ENCODE data around the gene SACS.

The SACS gene

DNA sequence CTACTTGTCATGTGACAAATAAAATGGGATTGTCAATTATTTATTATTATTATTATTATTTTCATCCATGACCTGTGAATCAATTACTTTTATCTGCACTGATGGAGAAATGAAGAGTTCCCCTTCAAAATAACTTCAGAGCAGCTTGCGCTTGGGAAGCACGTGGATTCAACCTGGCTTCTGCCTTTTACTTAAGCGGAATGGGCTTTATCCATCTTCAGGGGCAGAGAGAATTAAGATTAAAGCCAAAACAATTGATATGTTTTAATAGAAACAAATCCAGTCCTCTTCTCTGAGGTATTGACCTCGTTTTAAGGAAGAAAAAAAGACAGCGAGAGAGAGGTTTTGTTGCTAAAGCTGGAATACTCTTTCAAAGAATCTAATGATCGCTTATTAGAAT is 876 bp downstream of the SACS start:
- Histone ChIP-seq H3K9me3 (ENCODE audit: severe bottlenecking) (no peaks in the 10 kb centered on the region), H3K27me3 (ENCODE audit: insufficient read depth, low read depth, severe bottlenecking) (no peaks in the 10 kb centered on the region), H3K4me3 (ENCODE audit: low read depth, low read length) (peak overlapping the region; percentile 97), H3K27ac (peak overlapping the region; percentile 74), H3K36me3 (peaks cover 16% of the 10 kb centered on the region)
- DNase-seq, result no peak
- TF ChIP-seq, protein P1, sequence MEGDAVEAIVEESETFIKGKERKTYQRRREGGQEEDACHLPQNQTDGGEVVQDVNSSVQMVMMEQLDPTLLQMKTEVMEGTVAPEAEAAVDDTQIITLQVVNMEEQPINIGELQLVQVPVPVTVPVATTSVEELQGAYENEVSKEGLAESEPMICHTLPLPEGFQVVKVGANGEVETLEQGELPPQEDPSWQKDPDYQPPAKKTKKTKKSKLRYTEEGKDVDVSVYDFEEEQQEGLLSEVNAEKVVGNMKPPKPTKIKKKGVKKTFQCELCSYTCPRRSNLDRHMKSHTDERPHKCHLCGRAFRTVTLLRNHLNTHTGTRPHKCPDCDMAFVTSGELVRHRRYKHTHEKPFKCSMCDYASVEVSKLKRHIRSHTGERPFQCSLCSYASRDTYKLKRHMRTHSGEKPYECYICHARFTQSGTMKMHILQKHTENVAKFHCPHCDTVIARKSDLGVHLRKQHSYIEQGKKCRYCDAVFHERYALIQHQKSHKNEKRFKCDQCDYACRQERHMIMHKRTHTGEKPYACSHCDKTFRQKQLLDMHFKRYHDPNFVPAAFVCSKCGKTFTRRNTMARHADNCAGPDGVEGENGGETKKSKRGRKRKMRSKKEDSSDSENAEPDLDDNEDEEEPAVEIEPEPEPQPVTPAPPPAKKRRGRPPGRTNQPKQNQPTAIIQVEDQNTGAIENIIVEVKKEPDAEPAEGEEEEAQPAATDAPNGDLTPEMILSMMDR (IDR thresholded peaks at IDR 0.05; ENCODE audit: low read depth, low read length), result no peak

DNA sequence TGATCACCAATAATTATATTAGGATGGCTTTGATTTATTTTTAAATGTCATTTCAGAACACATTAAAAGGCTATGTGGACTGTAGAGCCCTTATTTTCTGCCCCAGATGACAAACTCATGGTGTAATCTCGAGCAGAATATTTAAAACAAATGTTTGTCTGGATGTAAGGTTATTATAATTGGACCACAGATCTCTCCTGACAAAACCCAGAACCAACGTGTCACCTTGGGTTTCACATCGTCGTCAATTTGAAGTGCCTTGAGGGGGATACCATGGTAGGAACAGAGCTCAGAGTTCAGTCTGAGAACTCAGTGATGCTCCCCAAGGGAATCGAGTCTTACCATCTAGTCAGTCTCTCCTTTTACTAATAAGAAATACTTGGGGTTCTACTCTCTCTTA is 2.8 kb downstream of the SACS start:
- Histone ChIP-seq H3K27me3 (ENCODE audit: insufficient read depth, low read depth, severe bottlenecking) (no peaks in the 10 kb centered on the region), H3K27ac (no peak overlapping the region)
- TF ChIP-seq, protein P1 (IDR thresholded peaks at IDR 0.05; ENCODE audit: low read depth, low read length), result no peak

GRCh38 chr13:23427881-23428528 is 5.5 kb downstream of the SACS start:
- H3K36me3 ChIP-seq, result peaks cover 33% of the 10 kb centered on the region
- no peaks in the 10 kb centered on the region for H3K27me3 ChIP-seq (ENCODE audit: insufficient read depth, low read depth, severe bottlenecking)
- TF ChIP-seq, protein P1 (IDR thresholded peaks at IDR 0.05; ENCODE audit: low read depth, low read length), result no peak
- no peaks in the 10 kb centered on the region for H3K9me3 ChIP-seq (ENCODE audit: severe bottlenecking)
- DNase-seq, result no peak
- H3K27ac ChIP-seq, result no peak overlapping the region
- no peak overlapping the region for H3K4me3 ChIP-seq (ENCODE audit: low read depth, low read length)

More for the DNA sequence above, 2.8 kb downstream of the SACS start:
- Histone ChIP-seq H3K4me3 (ENCODE audit: low read depth, low read length) (no peak overlapping the region), H3K9me3 (ENCODE audit: severe bottlenecking) (no peaks in the 10 kb centered on the region), H3K36me3 (peaks cover 28% of the 10 kb centered on the region)
- no peak for DNase-seq

DNA sequence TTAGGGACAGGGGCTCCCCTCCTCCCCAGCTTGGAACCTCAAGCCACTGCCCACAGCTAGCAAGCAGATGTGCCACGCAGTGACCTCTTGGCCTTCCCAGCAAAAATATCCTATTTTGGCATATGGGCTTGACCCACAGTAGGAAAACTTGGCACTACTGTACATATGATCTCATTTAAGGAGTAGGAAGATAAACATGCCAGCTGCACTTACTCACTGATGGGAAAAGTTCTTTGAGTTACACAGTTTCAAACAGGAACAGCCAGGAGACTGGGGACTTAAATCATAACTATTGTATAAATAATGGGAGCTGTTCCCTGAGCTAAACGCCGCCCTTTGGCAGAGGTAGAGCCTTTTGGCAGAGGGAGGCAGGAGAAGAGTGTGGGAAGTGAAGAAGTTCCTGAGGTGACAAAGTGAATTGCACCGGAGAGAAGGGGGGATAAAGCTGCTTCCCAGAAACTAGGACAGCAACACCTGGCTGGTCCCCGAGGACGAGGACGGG is 6.1 kb downstream of the SACS start:
- no peak overlapping the region for H3K4me3 ChIP-seq (ENCODE audit: low read depth, low read length)
- H3K9me3 ChIP-seq (ENCODE audit: severe bottlenecking), result no peaks in the 10 kb centered on the region
- H3K36me3 ChIP-seq, result peaks cover 33% of the 10 kb centered on the region
- no peak overlapping the region for H3K27ac ChIP-seq
- TF ChIP-seq, protein P1 (IDR thresholded peaks at IDR 0.05; ENCODE audit: low read depth, low read length), result no peak
- no peak for DNase-seq
- no peaks in the 10 kb centered on the region for H3K27me3 ChIP-seq (ENCODE audit: insufficient read depth, low read depth, severe bottlenecking)

- Histone ChIP-seq H3K27ac (no peak overlapping the region), H3K36me3 (peaks cover 13% of the 10 kb centered on the region), H3K9me3 (ENCODE audit: severe bottlenecking) (no peaks in the 10 kb centered on the region), H3K4me3 (ENCODE audit: low read depth, low read length) (no peak overlapping the region), H3K27me3 (ENCODE audit: insufficient read depth, low read depth, severe bottlenecking) (no peaks in the 10 kb centered on the region)
- no peak for DNase-seq
- TF ChIP-seq, protein P1 (IDR thresholded peaks at IDR 0.05; ENCODE audit: low read depth, low read length), result no peak
These were observed 11.9 kb downstream of the SACS start for GRCh38 chr13:23421596-23421995.
